Sciatic nerve (tissue), 2 donors: Measurements from ENCODE around the gene DPEP2. TPM values are rescaled to one million over a fixed set of nuclear protein-coding genes. Genes with fewer than 3 reads are reported as not detected.
A peak's percentile ranks its signal among the peaks of the same experiment; 100 is the strongest.

Experiments
- ATAC-seq: fragments of 200-7000 bp; cut with Tn5 transposase; one replicate; pipeline ENCODE4 v1.9.1; 2020; ENCODE audit warnings: mild to moderate bottlenecking, moderate library complexity
- DNase-seq: peaks from one replicate; pipeline ENCODE4 v3.0.0-alpha.2; 2020; ENCODE audit warnings: low spot score
- intact Hi-C: fragments of 100-400 bp; cut with DNase I; formaldehyde crosslinking; loops from one replicate; pipeline ENCODE4 v1.14.2; 2022
- total RNA-seq: library from RNA; stranded (reverse); fragmentation: NEBNext Ultra II Directional; extraction: Animal tissue kit (Norgen Biotek cat#: 25700); gene quantifications from one replicate; pipeline ENCODE4 v1.2.1, GENCODE V29; 2021
- donor health status: DM: no; HTN: no; CAD: no.
- donor health status: DM: no; HTN: no; CAD: no.

The DPEP2 gene
- total RNA-seq, 1 donor from 2014 or later: 4.4 TPM

- ATAC-seq: no peak
- intact Hi-C loops: no loop called here
Measured at GRCh38 chr16:67964477-67965131, 34.7 kb downstream of the DPEP2 start.

GRCh38 chr16:67963662-67964321 is 35.5 kb downstream of the DPEP2 start:
- intact Hi-C loops: no loop called here
- ATAC-seq (peak; percentile 51), DNase-seq (no peak)

More at GRCh38 chr16:67964477-67965131, 34.7 kb downstream of the DPEP2 start:
- DNase-seq: no peak

- no peak for DNase-seq
- ATAC-seq: no peak
- intact Hi-C loops: no loop called here
Measured at GRCh38 chr16:67963292-67963661, 36.0 kb downstream of the DPEP2 start.

- intact Hi-C loops: no loop called here
- ATAC-seq (no peak), DNase-seq (no peak)
Measured at GRCh38 chr16:67962135-67962534, 37.1 kb downstream of the DPEP2 start.

- no peak for DNase-seq
- ATAC-seq: no peak
- intact Hi-C loops: no loop called here
Measured at GRCh38 chr16:67961551-67961957, 37.7 kb downstream of the DPEP2 start.

- peak; percentile 26 for ATAC-seq
- DNase-seq: no peak
- intact Hi-C loops: no loop called here
Measured at GRCh38 chr16:67959536-67960329, 39.6 kb downstream of the DPEP2 start.

- ATAC-seq: no peak
- no peak for DNase-seq
- intact Hi-C loops: no loop called here
Measured at GRCh38 chr16:67957622-67958021, 41.7 kb downstream of the DPEP2 start.

GRCh38 chr16:67954421-67955196 is 44.7 kb downstream of the DPEP2 start:
- intact Hi-C loops: no loop called here
- ATAC-seq (no peak), DNase-seq (no peak)

- intact Hi-C loops: no loop called here
- DNase-seq (no peak), ATAC-seq (no peak)
Measured at GRCh38 chr16:67953641-67954375, 45.5 kb downstream of the DPEP2 start.

GRCh38 chr16:67951485-67951884 is 47.8 kb downstream of the DPEP2 start:
- intact Hi-C loops: no loop called here
- ATAC-seq: peak; percentile 57
- peak; percentile 67 for DNase-seq

GRCh38 chr16:67950335-67950843 is 48.9 kb downstream of the DPEP2 start:
- intact Hi-C loops: no loop called here
- ATAC-seq: no peak

GRCh38 chr16:67949645-67950044 is 49.6 kb downstream of the DPEP2 start:
- DNase-seq (peak; percentile 56), ATAC-seq (no peak)
- intact Hi-C loops: no loop called here

More at GRCh38 chr16:67950335-67950843, 48.9 kb downstream of the DPEP2 start:
- DNase-seq: no peak

- DNase-seq: no peak
- no peak for ATAC-seq
- intact Hi-C loops: no loop called here
Measured at GRCh38 chr16:67948015-67948414, 51.3 kb downstream of the DPEP2 start.

- ATAC-seq: no peak
- intact Hi-C loops: no loop called here
Measured at GRCh38 chr16:67946966-67947558, 52.2 kb downstream of the DPEP2 start.

GRCh38 chr16:67946128-67946569 is 53.1 kb downstream of the DPEP2 start:
- intact Hi-C loops: no loop called here
- ATAC-seq (no peak), DNase-seq (peak; percentile 60)

More at GRCh38 chr16:67946966-67947558, 52.2 kb downstream of the DPEP2 start:
- no peak for DNase-seq

- intact Hi-C loops: no loop called here
- DNase-seq (peak; percentile 65), ATAC-seq (no peak)
Measured at GRCh38 chr16:67945392-67945933, 53.8 kb downstream of the DPEP2 start.

GRCh38 chr16:67944690-67945391 is 54.4 kb downstream of the DPEP2 start:
- intact Hi-C loops: no loop called here
- ATAC-seq: peak; percentile 0
- peak; percentile 63 for DNase-seq
